ENCODE data around the gene PITX2.
"Not testable (repeated sequence)": the region's sequence is repeated elsewhere in the genome, so short reads cannot be mapped to it uniquely, and the experiment has no call there.

The PITX2 gene

DNA sequence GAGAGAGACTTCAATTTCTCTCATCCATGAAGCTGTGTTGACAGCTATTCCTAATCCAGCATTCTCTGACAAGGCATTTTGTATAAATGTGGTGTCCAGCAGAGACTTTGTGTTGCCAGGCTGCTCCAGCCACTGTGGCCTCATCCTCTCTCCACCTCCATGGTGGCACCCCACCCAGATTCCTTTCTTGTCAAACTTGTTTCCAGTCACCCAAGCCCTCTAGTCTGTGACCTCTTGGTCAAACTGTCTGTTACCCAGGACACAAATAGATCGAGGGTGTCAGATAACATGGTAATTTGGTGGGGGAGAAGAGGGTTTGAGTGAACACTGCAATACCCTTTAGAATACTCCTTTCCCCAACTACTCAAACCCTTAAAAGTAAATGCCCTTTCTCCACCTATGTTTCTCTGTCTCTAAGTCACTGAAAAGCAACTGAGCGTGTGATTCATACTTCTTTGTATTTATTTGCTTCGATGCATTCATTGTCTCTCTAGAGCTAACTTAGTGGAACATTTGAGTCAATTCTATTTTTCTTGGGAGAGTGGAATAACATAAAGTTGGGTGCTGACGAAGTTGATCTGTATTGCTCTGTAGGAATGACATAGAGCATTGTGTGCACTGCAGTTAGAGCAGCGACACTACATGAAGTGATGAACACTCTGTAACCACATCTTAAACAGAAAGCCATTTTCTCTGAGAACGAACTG, 13.7 kb downstream of the PITX2 start:
- no peak for DNase-seq

DNA sequence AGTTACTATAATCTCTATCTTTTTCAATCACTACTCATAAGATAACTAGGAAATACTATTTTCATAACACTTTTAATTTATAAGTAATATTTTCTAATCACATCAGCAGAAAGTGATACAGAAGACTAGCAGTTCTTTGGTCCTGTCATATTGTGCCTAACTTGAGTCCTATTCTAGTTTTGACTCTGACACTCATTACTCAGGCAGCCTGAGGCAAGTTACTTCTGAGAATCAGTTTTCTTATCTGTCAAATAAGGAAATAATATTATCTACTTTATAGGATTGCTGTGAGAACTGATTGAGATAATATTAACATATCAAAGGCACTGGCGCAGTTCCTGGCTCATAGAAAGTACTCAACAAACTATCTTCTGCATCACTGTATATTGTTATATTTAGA, 17.8 kb downstream of the PITX2 start:
- DNase-seq = no peak

DNA sequence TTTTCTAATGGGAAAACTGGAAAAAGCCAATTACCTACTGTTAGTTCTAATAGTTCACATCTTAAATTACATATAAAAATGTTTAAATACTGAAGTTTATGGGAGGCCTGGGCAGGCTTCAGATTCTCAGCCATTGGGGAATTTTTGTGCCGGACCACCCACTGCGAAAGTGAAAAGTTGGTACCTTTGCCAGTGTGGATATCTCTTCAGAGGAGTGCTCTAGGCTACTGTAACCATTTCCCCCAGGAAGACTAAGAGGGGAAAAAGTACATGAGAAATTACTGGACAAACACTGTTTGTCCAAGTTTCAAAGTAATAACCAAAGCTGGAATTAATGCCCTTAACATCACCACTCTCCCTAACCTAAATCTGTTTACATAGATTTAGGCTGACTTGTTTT, 20.8 kb downstream of the PITX2 start:
- no peak for DNase-seq

DNA sequence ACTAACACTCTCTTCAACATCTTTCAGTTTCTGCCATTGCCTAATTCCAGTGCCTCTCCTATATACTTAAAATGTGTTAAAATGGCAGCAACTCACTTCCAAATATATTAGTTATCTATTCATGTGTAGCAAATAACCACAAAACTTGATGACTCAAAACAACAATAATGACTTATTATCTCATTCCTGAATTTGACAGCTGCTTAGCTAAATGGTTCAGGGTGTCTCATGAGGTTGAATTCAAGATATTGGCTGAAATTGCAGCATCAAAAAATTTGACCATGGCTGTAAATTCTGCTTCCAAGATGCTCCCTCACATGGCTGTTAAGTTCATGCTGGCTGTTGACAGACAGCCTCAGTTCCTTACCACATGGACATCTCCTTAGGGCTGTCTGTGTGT, 25.3 kb downstream of the PITX2 start:
- DNase-seq = no peak

DNA sequence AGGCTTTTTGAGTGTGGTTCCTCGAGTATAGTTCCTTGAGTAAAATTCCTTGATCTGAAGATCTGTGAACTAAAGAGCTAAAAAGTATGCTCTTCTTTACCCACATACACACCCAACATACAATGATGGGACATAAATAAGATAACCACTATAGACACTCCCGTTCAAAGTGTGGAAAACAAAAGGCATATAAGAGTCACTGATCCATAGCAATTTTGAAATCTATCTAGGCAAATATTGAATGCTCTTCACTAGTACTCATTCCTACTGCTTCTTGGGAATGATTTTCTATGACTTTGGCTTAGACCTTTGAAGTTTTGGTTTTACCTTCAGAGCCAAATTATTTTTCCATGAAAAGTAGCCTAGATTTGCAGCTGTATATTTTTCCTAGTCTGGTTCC, 26.4 kb downstream of the PITX2 start:
- DNase-seq = no peak

DNA sequence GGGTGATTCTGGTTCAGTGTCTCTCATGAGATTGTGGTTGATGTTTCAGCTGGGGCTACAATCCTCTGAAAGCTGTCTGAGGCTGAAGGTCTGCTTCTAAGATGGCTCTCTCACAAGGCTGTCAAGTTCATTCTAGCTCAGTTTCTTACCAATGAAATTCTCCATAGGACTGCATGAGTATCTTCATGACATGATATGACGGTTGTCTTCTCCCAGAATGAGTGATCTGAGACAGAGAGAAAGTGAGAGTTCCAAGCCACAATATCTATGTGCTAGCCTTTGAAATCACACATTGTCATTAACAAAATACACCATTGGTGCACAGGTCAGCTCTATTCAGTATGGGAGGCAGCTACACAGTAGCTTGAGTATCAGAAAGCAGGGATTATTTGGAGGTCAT, 27.3 kb downstream of the PITX2 start:
- DNase-seq = no peak

DNA sequence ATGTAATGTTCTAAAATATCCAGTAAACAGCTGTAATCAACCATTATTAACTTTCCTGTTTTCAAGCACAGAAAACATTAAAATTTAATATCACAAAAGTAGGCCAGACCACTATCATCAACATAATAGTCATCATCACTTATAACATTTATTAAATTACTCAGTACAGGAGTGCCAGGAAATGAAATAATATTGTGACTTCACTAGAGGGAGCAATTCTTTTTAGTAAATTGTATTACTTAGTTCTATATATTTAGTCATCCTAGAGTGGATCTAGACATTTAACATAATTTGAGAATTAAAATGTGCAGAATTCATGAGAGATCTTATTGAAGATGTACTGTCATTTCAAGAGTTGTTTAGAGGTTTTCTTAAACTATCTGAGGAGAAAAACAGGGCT, 33.6 kb downstream of the PITX2 start:
- no peak for DNase-seq

DNA sequence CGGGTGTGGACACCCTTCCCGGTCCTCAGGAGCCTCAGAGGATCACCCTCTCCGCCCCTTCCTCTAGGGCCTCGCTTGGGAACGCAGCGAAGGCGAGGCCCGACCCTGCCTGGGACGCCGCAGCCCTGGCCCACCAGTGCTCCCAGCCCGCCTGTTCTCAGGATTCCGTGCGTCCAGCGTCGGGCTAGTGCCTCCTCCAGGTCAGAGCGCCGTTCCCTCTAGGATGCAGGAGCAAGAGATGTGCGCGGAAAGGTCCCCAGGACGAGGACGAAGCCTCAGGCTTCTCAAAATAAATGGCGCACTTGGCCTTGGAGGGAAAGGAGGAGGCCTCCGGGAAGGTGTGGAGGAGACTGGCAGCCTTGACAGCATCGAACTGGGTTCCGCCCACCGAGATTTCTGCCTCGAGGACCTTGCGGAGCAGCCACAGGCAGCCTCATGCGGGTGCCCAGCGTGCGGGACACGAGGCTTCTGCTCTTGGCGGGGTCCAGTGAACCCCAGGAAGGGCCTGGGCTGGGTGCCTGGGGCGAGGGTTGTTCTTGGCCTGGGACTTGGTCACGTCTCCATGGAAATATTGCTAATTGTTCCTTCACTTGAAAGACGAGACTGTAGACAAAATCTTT, 35.1 kb downstream of the PITX2 start:
- no peak for DNase-seq

DNA sequence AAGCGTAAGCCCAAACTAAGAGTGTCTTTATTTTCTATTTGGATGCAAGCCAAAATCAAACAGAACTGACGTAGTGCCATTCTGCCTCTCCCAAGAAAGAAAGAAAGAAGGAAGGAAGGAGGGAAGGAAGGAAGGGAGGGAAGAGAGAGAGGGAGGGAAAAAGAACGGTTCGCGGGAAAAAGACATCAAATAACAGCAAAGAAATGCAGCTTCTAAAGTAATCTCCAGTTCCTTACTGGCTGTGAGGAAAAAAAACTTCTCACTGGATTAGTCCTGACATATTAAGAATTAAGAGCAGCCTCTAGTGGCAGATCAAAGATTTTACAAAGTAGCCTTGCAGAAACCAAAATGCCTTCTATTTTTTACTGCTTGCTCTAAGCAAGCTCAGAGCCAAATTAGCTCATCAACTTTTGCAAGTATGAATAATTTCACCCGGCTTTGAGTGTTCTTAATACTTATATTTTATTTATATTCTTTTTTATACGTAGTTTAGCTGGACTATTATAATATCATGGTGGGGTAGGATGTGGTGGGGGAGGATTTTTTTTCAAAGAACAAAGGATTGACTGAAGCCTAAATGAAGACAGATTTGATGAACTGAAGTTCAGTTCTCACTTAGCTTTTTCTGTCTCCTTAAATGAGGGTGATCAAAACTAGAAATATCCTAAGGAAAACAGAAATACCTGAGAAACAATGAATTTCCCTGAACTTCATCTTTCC, 36.6 kb downstream of the PITX2 start:
- no peak for DNase-seq

DNA sequence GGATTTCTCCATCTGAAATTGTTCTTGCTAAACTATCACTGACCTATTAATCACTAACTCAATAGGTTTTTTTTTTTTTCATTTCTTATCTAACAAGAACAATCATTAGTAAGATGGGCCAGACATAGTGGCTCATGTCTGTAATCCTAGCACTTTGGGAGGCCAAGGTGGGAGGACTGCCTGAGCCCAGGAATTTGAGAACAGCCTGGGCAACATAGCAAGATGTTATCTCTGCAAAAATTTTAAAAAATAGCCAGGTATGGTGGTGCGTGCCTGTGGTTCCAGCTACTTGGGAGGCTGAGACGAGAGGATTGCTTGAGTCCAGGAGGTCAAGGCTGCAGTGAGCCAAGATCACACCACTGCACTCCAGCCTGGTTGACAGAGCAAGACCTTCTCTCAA, 46.2 kb downstream of the PITX2 start:
- DNase-seq = not testable (repeated sequence)

All from activated CD4-positive, CD25-positive, alpha-beta regulatory T cell treated with anti-CD3 and anti-CD28 coated beads, Interleukin-2, amount 50 U/mL, for 72 hours (primary cell).